Measurements from ENCODE around the gene TBC1D7.

- TF ChIP-seq CTCF (IDR thresholded peaks at IDR 0.05; ENCODE audit: insufficient read depth, low read depth, low read length) (no peak), EZH2 (IDR thresholded peaks at IDR 0.05; ENCODE audit: insufficient read depth, low read length) (no peak)
These were observed 33.8 kb downstream of the TBC1D7 start for GRCh38 chr6:13294499-13295069.
